GM15510 (cell line): ENCODE data around the gene ZNF407.

Source experiments
- POLR2A ChIP-seq: IDR thresholded peaks from 3 replicates; pipeline ENCODE4 v1.6.1; 2011; ENCODE audit warnings: borderline replicate concordance; ENCODE audit not compliant: insufficient read length; ENCODE audit errors: extremely low read depth

Gene ZNF407

DNA sequence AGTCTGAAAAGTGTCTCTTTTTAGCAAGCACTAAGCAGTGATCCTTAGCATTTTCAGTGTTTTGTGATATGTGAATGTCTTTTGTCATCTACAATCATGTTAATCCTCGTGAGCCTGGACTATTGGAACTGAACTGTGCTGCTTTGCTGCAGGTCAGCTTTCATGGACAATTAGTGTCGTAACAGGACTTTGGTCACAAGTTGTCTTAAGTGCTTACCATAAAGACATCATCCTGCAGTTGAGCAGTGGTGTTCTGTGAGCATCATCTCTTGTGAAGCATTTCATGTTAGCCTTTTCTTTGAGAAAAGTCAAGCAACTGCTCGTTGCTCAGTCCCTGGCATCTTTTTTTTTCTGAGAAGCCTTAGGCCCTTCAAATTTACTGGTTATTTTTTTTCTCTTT lies 135.9 kb downstream of the ZNF407 start:
- TF ChIP-seq POLR2A: no peak

GRCh38 chr18:74734013-74734444 lies 136.4 kb downstream of the ZNF407 start:
- TF ChIP-seq POLR2A: no peak

DNA sequence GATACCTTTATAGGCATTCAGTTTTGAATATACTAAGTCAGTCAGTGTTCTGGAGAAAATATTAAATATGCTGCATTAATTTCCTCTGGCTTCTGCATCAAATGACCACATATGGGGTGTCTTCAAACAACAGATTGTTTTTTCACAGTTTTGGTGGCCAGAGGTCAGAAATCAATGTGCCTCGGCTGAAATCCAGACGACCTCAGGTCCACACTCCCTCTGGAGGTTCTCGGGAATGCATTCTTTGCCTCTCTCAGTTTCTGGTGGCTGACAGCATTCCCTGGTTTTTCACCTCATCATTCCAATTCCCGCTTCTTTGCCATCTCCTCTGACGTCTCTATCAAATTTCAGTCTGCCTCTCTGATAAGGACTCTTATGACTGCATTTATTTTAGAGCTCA lies 142.3 kb downstream of the ZNF407 start:
- no peak for TF ChIP-seq POLR2A

DNA sequence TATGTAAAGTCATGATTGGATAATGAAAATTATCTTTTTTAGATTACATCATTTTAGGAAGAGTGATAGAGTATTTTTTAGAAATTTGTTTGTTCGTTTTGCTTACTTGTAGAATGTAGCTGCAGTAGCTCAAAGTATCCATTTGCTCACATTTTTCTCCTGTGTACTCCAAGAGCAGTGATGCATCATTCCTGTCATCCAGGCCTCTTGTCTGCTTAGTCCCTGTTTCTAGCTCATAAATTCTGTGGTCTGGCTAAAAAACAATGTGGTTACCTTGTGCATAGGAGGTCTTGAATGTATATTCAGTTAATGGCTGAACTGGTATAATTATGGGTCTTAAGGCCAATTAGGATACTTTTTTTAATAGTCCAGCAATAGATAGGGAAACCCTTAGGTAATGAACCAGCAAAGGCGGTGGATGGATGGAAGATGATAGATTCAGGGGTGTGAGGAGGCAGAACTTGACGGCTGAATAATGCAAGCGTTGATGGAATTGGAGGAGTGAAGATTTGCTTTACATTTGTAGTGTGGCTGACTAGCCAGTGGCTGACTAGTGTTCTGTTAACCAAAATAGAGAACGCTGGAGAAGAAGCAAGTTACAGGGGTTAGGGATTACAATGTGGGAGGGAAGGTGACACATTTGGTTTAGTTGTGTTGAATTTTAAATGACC lies 145.0 kb downstream of the ZNF407 start:
- no peak for TF ChIP-seq POLR2A

- TF ChIP-seq POLR2A: no peak
Measured at GRCh38 chr18:74745633-74746403, 148.1 kb downstream of the ZNF407 start.

- no peak for TF ChIP-seq POLR2A
Measured at GRCh38 chr18:74748809-74749208, 151.1 kb downstream of the ZNF407 start.

GRCh38 chr18:74758995-74759394 lies 161.3 kb downstream of the ZNF407 start:
- no peak for TF ChIP-seq POLR2A

DNA sequence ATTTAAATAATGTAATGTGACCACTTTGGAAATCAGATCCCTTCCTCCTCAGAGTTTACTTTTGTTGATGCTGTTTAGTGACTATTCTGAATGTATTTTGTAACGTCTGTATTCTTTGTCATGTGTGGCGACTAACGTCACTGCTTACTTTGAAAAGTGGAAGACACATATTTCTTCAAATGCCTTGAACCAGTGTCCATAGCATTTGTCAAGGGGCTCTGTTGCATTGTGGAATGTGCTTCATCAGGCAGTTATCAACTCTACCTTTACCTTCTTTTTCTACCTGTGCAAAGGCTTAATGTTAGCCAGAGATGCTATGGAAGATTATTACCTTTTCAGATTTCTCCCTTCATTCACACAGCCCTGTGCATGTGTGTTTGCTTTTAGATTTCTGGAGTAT lies 162.4 kb downstream of the ZNF407 start:
- TF ChIP-seq POLR2A: no peak

DNA sequence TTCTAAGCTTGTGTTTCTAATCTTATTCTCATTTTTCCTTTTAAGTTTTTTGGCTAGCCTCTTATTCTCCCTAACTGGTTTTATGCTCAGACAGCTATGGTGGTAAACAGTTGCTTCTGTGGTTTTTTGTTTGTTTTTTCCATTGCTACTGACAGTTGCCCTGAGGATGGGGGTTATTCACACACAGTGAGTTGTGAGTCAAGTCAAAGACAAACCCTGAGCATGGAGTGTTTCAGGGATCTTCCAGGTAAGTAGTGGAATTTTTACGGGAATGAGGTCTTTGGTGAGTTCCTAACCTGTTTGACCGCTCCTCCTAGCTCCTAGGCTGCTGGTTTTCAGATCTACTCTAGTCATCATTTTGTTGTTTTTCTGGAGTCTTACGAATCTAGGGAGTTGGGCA lies 162.8 kb downstream of the ZNF407 start:
- TF ChIP-seq POLR2A: no peak

GRCh38 chr18:74766251-74766650 lies 168.6 kb downstream of the ZNF407 start:
- TF ChIP-seq POLR2A: no peak

GRCh38 chr18:74768096-74768495 lies 170.4 kb downstream of the ZNF407 start:
- no peak for TF ChIP-seq POLR2A

DNA sequence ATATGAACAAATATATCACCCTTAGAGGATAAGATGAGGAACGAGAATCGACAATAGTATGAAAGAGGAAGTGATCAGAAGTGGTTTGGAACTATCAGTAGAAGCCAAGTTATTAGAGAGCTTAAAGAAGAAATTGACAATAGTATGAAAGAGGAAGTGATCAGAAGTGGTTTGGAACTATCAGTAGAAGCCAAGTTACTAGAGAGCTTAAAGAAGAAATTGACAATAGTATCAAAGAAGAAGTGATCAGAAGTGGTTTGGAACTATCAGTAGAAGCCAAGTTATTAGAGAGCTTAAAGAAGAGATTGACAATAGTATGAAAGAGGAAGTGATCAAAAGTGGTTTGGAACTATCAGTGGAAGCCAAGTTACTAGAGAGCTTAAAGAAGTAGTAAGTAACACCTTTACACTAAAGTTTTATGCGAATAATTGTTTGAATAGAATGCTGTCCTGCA lies 175.5 kb downstream of the ZNF407 start:
- no peak for TF ChIP-seq POLR2A

DNA sequence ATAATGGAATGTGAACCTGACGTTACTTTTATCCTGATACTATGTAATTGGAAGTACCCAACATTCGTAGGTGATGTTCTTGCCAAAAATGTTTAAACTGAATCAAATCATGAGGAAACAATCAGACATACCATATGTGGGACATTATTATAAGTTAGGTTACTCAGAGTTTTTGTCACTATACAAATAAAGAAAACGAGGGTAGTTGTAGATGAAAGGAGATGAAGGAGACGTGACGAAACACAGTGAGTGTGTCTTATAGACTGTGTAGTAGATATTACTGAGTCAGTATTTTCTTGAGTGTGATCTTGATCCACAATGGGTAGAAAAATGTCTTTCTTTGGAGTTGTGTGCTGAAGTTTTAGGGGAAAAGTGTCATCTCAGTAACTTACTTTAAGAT lies 176.8 kb downstream of the ZNF407 start:
- no peak for TF ChIP-seq POLR2A

GRCh38 chr18:74775239-74775638 lies 177.6 kb downstream of the ZNF407 start:
- no peak for TF ChIP-seq POLR2A

DNA sequence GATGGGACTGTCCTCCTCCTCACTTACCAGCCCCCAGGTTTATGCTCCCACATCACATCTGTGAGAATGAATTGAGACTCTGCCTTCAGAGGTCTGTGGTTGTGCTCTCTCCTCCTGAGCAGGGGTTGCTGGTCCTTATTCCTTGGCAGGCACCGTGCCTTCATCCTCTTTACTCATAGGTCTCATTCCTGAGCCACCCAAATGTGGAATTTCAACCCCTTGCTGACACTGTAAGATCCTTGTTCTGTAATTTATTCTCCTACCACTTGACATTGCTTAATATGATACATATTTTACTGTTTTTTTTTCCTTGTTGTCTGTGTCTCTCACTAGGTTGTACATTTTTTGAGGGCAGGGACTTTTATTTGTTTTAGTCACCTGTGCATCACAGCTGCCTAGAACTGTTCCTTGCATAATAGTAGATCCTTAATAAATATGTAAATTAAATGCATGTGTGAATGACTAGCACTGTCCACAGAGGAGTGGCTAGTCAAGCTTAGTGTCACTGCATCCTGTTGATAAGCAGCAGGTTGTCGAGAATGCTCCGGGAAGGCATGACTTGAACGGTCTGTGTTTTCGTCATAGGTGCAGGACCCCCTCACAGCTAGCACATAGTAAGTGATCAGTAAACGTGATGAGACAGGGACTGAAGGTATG lies 180.6 kb downstream of the ZNF407 start:
- no peak for TF ChIP-seq POLR2A
